Body of pancreas (tissue), 4 donors: ENCODE measurements around the gene CCDC174.
A peak's percentile ranks its signal among the peaks of the same experiment; 100 is the strongest.

Experiments
- CTCF ChIP-seq, 7 experiments: fragments of 450-650 bp in 4 of 7; fragments of 200-600 bp in 3 of 7; sonication (generic) in 3 of 7; IDR thresholded peaks; one replicate each; pipeline ENCODE4 v1.5.1; 2016 to 2019; ENCODE audit warnings: antibody characterized with exemption in 7 of 7
- POLR2A ChIP-seq, 3 donors: fragments of 450-650 bp; IDR thresholded peaks; one replicate each; pipeline ENCODE4 v1.6.1; 2016; ENCODE audit warnings: antibody characterized with exemption in 3 of 3, mild to moderate bottlenecking in 2 of 3

- TF ChIP-seq CTCF (IDR thresholded peaks at IDR 0.05) (peak in 1 of 7 experiments; percentile 2), POLR2A (IDR thresholded peaks at IDR 0.05) (peak; percentile 64 to 92 (median 90))
Observed at GRCh38 chr3:14651440-14652251, at the start of gene CCDC174.
